H1 (cell line): ENCODE measurements around the gene PDE6B. TPM values are rescaled to one million over a fixed set of nuclear protein-coding genes. Genes with fewer than 3 reads are reported as not detected.

Experiments used
- CTCF ChIA-PET: fragments of 300-600 bp; sonication (Branson Sonifier 250); formaldehyde crosslinking; loops from one replicate; lab custom pipeline; 2021; ENCODE audit not compliant: partially characterized antibody; lab: Charles Lee
- POLR2A ChIA-PET: fragments of 300-600 bp; sonication (Branson Sonifier 250); formaldehyde crosslinking; loops from one replicate; lab custom pipeline; 2021; ENCODE audit warnings: inconsistent platforms; ENCODE audit not compliant: partially characterized antibody; lab: Charles Lee
- DNase-seq, 2 experiments: peaks; one replicate each; pipeline versions ENCODE4 v3.0.0 to v3.0.0-alpha.2; 2010 to 2022; ENCODE audit warnings: low spot score in 2 of 2, low read depth in 1 of 2, mixed read lengths in 1 of 2
- FAIRE-seq: peaks from 2 replicates; lab custom pipeline; 2011; peaks lifted over from hg19 to GRCh38; lab: Jason Lieb, UNC
- H2AFZ ChIP-seq: 2 replicates; pipeline ENCODE4 v1.8.1; 2012; ENCODE audit warnings: low read length, inconsistent platforms
- H2AK5ac ChIP-seq: 2 replicates; pipeline ENCODE4 v1.6.1; 2013; ENCODE audit warnings: low read depth, low read length
- H2BK120ac ChIP-seq: replicated peaks from 2 replicates; pipeline ENCODE3; 2013; ENCODE audit warnings: low read depth, low read length, inconsistent platforms
- H2BK12ac ChIP-seq: 2 replicates; pipeline ENCODE4 v1.6.1; 2013; ENCODE audit warnings: low read depth, low read length
- H2BK15ac ChIP-seq: 2 replicates; pipeline ENCODE4 v1.6.1; 2013; ENCODE audit warnings: low read length
- H2BK20ac ChIP-seq: 2 replicates; pipeline ENCODE4 v1.6.1; 2013; ENCODE audit warnings: low read length
- H2BK5ac ChIP-seq: 2 replicates; pipeline ENCODE4 v1.6.1; 2013; ENCODE audit warnings: low read depth, low read length
- H3K14ac ChIP-seq: 2 replicates; pipeline ENCODE4 v1.6.1; 2013; ENCODE audit warnings: inconsistent platforms; ENCODE audit not compliant: insufficient read length
- H3K18ac ChIP-seq: 2 replicates; pipeline ENCODE4 v1.6.1; 2013; ENCODE audit warnings: low read length; ENCODE audit errors: extremely low read depth
- H3K23ac ChIP-seq: 2 replicates; pipeline ENCODE4 v1.6.1; 2013; ENCODE audit warnings: inconsistent platforms; ENCODE audit not compliant: insufficient read length
- H3K23me2 ChIP-seq: 2 replicates; pipeline ENCODE4 v1.6.1; 2013; ENCODE audit warnings: low read depth, low read length
- H3K27ac ChIP-seq: 2 replicates; pipeline ENCODE4 v1.6.1; 2011; ENCODE audit warnings: low read depth, low read length, inconsistent platforms
- H3K27me3 ChIP-seq, 4 experiments: replicated peaks in 1 of 4; 1 replicate in 1 of 4; 2 replicates in 3 of 4; pipeline versions ENCODE4 v1.6.1 to v1.8.1; 2011 to 2013; ENCODE audit warnings: low read length in 3 of 4, mild to moderate bottlenecking in 3 of 4, inconsistent platforms in 2 of 4, mixed read lengths in 2 of 4, moderate library complexity in 1 of 4; ENCODE audit not compliant: control insufficient read depth in 3 of 4, insufficient read depth in 3 of 4; ENCODE audit errors: extremely low read depth in 1 of 4
- H3K36me3 ChIP-seq, 4 experiments: 2 replicates each; pipeline versions ENCODE4 v1.6.1 to v1.8.1; 2011 to 2013; ENCODE audit warnings: mild to moderate bottlenecking in 4 of 4, low read length in 3 of 4, moderate library complexity in 2 of 4, control low read depth in 1 of 4, inconsistent platforms in 1 of 4; ENCODE audit not compliant: insufficient read depth in 4 of 4, control insufficient read depth in 2 of 4
- H3K4ac ChIP-seq: replicated peaks from 2 replicates; pipeline ENCODE3; 2013; ENCODE audit warnings: low read length, low read depth, mixed read lengths, inconsistent platforms; ENCODE audit not compliant: insufficient read length
- H3K4me1 ChIP-seq, 4 experiments: replicated peaks in 1 of 4; 1 replicate in 1 of 4; 2 replicates in 3 of 4; pipeline versions ENCODE4 v1.6.1 to v1.8.1; 2011 to 2013; ENCODE audit warnings: low read length in 3 of 4, inconsistent platforms in 2 of 4, mixed read lengths in 1 of 4; ENCODE audit not compliant: insufficient read depth in 4 of 4, control insufficient read depth in 3 of 4
- H3K4me2 ChIP-seq, 2 experiments: 2 replicates each; pipeline versions ENCODE4 v1.6.1 to v1.8.1; 2011 to 2013; ENCODE audit warnings: low read depth in 2 of 2, low read length in 2 of 2, control low read depth in 1 of 2, inconsistent platforms in 1 of 2, mild to moderate bottlenecking in 1 of 2; ENCODE audit not compliant: insufficient read depth in 1 of 2
- H3K4me3 ChIP-seq, 4 experiments: fragments of 200-600, 300-600 bp in 1 of 4; sonication (generic), shearing (Covaris generic), sonication (Bioruptor Twin) in 1 of 4; 2 replicates each; pipeline versions ENCODE4 v1.5.1 to v1.8.1; 2011 to 2016; ENCODE audit warnings: low read length in 4 of 4, low read depth in 3 of 4, control low read depth in 2 of 4, inconsistent platforms in 2 of 4, mild to moderate bottlenecking in 2 of 4, mixed read lengths in 1 of 4, moderate library complexity in 1 of 4; ENCODE audit not compliant: insufficient read depth in 2 of 4; ENCODE audit errors: extremely low read depth in 1 of 4
- H3K56ac ChIP-seq: replicated peaks from 2 replicates; pipeline ENCODE3; 2013; ENCODE audit warnings: low read depth, mild to moderate bottlenecking, mixed read lengths, low read length, inconsistent platforms; ENCODE audit not compliant: insufficient read length
- H3K79me1 ChIP-seq: 2 replicates; pipeline ENCODE4 v1.6.1; 2013; ENCODE audit warnings: low read depth, low read length, control low read depth
- H3K79me2 ChIP-seq, 2 experiments: 2 replicates each; pipeline versions ENCODE4 v1.6.1 to v1.8.1; 2012 to 2013; ENCODE audit warnings: low read length in 2 of 2, mild to moderate bottlenecking in 2 of 2, inconsistent platforms in 1 of 2; ENCODE audit not compliant: insufficient read depth in 2 of 2, control insufficient read depth in 1 of 2
- H3K9ac ChIP-seq, 4 experiments: replicated peaks in 1 of 4; 1 replicate in 1 of 4; 2 replicates in 3 of 4; pipeline versions ENCODE4 v1.6.1 to v1.8.1; 2011 to 2013; ENCODE audit warnings: low read depth in 3 of 4, low read length in 3 of 4, control low read depth in 2 of 4, mild to moderate bottlenecking in 2 of 4, moderate library complexity in 2 of 4, inconsistent platforms in 1 of 4; ENCODE audit errors: extremely low read depth in 1 of 4
- H3K9me3 ChIP-seq, 2 experiments: 2 replicates each; pipeline versions ENCODE4 v1.6.1 to v1.8.1; 2012 to 2013; ENCODE audit warnings: mild to moderate bottlenecking in 2 of 2, moderate library complexity in 2 of 2, control low read depth in 1 of 2, inconsistent platforms in 1 of 2, low read depth in 1 of 2, low read length in 1 of 2, mixed read lengths in 1 of 2; ENCODE audit not compliant: insufficient read depth in 2 of 2
- H4K20me1 ChIP-seq, 2 experiments: replicated peaks in 1 of 2; 2 replicates each; pipeline versions ENCODE3 to v1.8.1; 2011 to 2013; ENCODE audit warnings: inconsistent platforms in 2 of 2, low read length in 2 of 2, mild to moderate bottlenecking in 1 of 2; ENCODE audit not compliant: insufficient read depth in 2 of 2, control insufficient read depth in 1 of 2
- H4K5ac ChIP-seq: 2 replicates; pipeline ENCODE4 v1.6.1; 2013; ENCODE audit warnings: low read length, low read depth, mixed read lengths, inconsistent platforms; ENCODE audit not compliant: insufficient read length
- H4K8ac ChIP-seq: 2 replicates; pipeline ENCODE4 v1.8.0; 2013; ENCODE audit warnings: mild to moderate bottlenecking, moderate library complexity, low read length, inconsistent platforms; ENCODE audit not compliant: insufficient read depth; ENCODE audit errors: extremely low read depth
- H4K91ac ChIP-seq: replicated peaks from 2 replicates; pipeline ENCODE3; 2013; ENCODE audit warnings: low read length, mixed read lengths, inconsistent platforms; ENCODE audit not compliant: insufficient read length
- EZH2 ChIP-seq: fragments of 200-600 bp; sonication (generic); IDR thresholded peaks from 2 replicates; pipeline ENCODE4 v1.7.1; 2012; ENCODE audit warnings: low read depth, mild to moderate bottlenecking, moderate library complexity, low read length, inconsistent platforms; ENCODE audit not compliant: severe bottlenecking
- HDAC2 ChIP-seq, 2 experiments: fragments of 300-600 bp in 1 of 2; sonication (generic) in 1 of 2; IDR thresholded peaks; 2 replicates each; pipeline ENCODE4 v1.6.1; 2011 to 2012; ENCODE audit warnings: low read depth in 2 of 2, low read length in 2 of 2, mild to moderate bottlenecking in 2 of 2, moderate library complexity in 2 of 2, borderline replicate concordance in 1 of 2, inconsistent platforms in 1 of 2
- HDAC6 ChIP-seq: IDR thresholded peaks from one replicate; pipeline ENCODE4 v1.7.1; 2012; ENCODE audit warnings: low read depth, mild to moderate bottlenecking, inconsistent platforms, low read length, moderate library complexity
- POLR2A ChIP-seq, 2 experiments: IDR thresholded peaks; 1 replicate in 1 of 2; 2 replicates in 1 of 2; pipeline ENCODE4 v1.6.1; 2011; ENCODE audit warnings: low read depth in 2 of 2, low read length in 2 of 2, mild to moderate bottlenecking in 2 of 2; ENCODE audit errors: control extremely low read depth in 1 of 2
- POU5F1 ChIP-seq: IDR thresholded peaks from 2 replicates; pipeline ENCODE4 v1.6.1; 2011; ENCODE audit warnings: low read depth, mild to moderate bottlenecking, low read length, moderate library complexity
- SAP30 ChIP-seq: fragments of 300-600 bp; sonication (generic); IDR thresholded peaks from 2 replicates; pipeline ENCODE4 v1.7.1; 2012; ENCODE audit warnings: low read length, moderate library complexity, mild to moderate bottlenecking, inconsistent platforms; ENCODE audit not compliant: insufficient read depth, insufficient replicate concordance
- TAF1 ChIP-seq: IDR thresholded peaks from 2 replicates; pipeline ENCODE4 v1.6.1; 2011; ENCODE audit warnings: mild to moderate bottlenecking, low read depth, low read length
- ZNF274 ChIP-seq: IDR thresholded peaks from 2 replicates; pipeline ENCODE4 v1.7.0; 2012; ENCODE audit warnings: low read length, borderline replicate concordance; ENCODE audit errors: extremely low read depth
- WGBS, 2 experiments: shearing (Covaris generic) in 1 of 2; methylation state at CpG; one replicate each; pipeline versions ENCODE4 v1.1.6 to v1.1.7; 2013 to 2015; ENCODE audit warnings: low lambda C conversion rate in 2 of 2, mixed read lengths in 2 of 2, inconsistent platforms in 1 of 2, low coverage in 1 of 2, missing lambda C conversion rate in 1 of 2; ENCODE audit not compliant: insufficient replicate concordance in 2 of 2, insufficient coverage in 1 of 2, insufficient read length in 1 of 2; ENCODE audit errors: extremely low coverage in 1 of 2, missing lambda C conversion rate in 1 of 2; 5-methylcytosine and 5-hydroxymethylcytosine counted together
- polyA plus RNA-seq, 7 experiments: library from polyadenylated mRNA; depleted of rRNA in 3 of 7; stranded (reverse) in 5 of 7; unstranded in 2 of 7; fragments of >200 nt in 5 of 7; fragments of 200-250 nt in 2 of 7; gene quantifications; 1 replicate in 5 of 7; 2 replicates in 1 of 7; 4 replicates in 1 of 7; pipeline versions ENCODE4 v1.2.1 to v1.2.3, GENCODE V29; 2011 to 2013; ENCODE audit warnings: missing spikeins in 2 of 7, mixed read lengths in 2 of 7
- total RNA-seq: library from RNA; stranded (reverse); fragmentation: NEBNext Ultra II Directional; extraction: Animal tissue kit (Norgen Biotek cat#: 25700); gene quantifications from 2 replicates; pipeline ENCODE4 v1.2.1, GENCODE V29; 2021

PDE6B gene
- total and polyA plus RNA-seq, 2 of the 8 experiments (the other 6 are each of a cell fraction or from before 2014, with no cell fraction given), result 4.1 to 8.4 TPM

GRCh38 chr4:581753-582361 lies 43.5 kb upstream of the PDE6B start:
- POLR2A ChIA-PET, result no interaction called here

More at GRCh38 chr4:581753-582361, 43.5 kb upstream of the PDE6B start:
- Histone ChIP-seq H2BK5ac (no peak overlapping the region), H3K36me3 (no peaks in the 10 kb centered on the region), H3K23me2 (peaks cover 12% of the 10 kb centered on the region), H2BK12ac (no peak overlapping the region), H3K9ac (no peak overlapping the region), H3K79me2 (no peaks in the 10 kb centered on the region), H3K4me1 (peaks cover 0 to 19% (median 12%) of the 10 kb centered on the region in 4 experiments; a peak in 6 of 7 replicates), H3K4me3 (no peak overlapping the region), H3K56ac (no peak overlapping the region), H2BK20ac (no peak overlapping the region), H2AK5ac (no peak overlapping the region), H2BK120ac (no peak overlapping the region), H3K23ac (no peak overlapping the region), H2BK15ac (no peak overlapping the region), H3K9me3 (peaks cover 0 to 6% of the 10 kb centered on the region in 2 experiments; a peak in 1 of 4 replicates), H3K27ac (no peak overlapping the region), H4K20me1 (peaks cover 0 to 7% of the 10 kb centered on the region in 2 experiments), H3K14ac (no peak overlapping the region), H2AFZ (no peak overlapping the region), H4K8ac (no peak overlapping the region), H3K4me2 (no peak overlapping the region), H4K5ac (no peak overlapping the region), H3K18ac (no peak overlapping the region), H3K79me1 (no peaks in the 10 kb centered on the region), H4K91ac (no peak overlapping the region), H3K27me3 (peaks cover 27 to 36% (median 32%) of the 10 kb centered on the region in 4 experiments), H3K4ac (no peak overlapping the region)
- CTCF ChIA-PET, result no interaction called here
- no peak for TF ChIP-seq SAP30
- no peak for TF ChIP-seq HDAC6
- no peak for TF ChIP-seq TAF1
- TF ChIP-seq POU5F1, result no peak
- TF ChIP-seq ZNF274, result no peak
- TF ChIP-seq HDAC2 (IDR thresholded peaks at IDR 0.05; ENCODE audit: borderline replicate concordance in 1 of 2, low read depth in 2 of 2, low read length in 2 of 2), result no peak
- TF ChIP-seq EZH2, result no peak
- no peak for TF ChIP-seq POLR2A (IDR thresholded peaks at IDR 0.05; ENCODE audit: control extremely low read depth in 1 of 2, low read depth in 2 of 2, low read length in 2 of 2)
- FAIRE-seq, result no peak
- WGBS, 2 experiments, result 82% methylated on average over 9 of the region's 9 CpGs; no CpG with 5 or more reads in 1 of the 2 experiments
- no peak for DNase-seq
